ENCODE measurements around the gene IFT172.

GRCh38 chr2:27448381-27448780, 41.2 kb downstream of the IFT172 start:
- TF ChIP-seq CTCF (IDR thresholded peaks at IDR 0.05) (no peak), ZFX (IDR thresholded peaks at IDR 0.05; ENCODE audit: borderline replicate concordance) (no peak)
